HL-60/S4 treated with phorbol 12-myristate 13-acetate at 8.2 ng/mL for 4 days and 3 days (cell line): ENCODE results near the gene CPNE6.

Experiments
- in situ Hi-C: fragments of 300-500 bp; cut with MboI; formaldehyde crosslinking; loops from 2 replicates; pipeline ENCODE4 v1.15.0; 2022; ENCODE audit warnings: low sequenced_read_pairs

Gene CPNE6

DNA sequence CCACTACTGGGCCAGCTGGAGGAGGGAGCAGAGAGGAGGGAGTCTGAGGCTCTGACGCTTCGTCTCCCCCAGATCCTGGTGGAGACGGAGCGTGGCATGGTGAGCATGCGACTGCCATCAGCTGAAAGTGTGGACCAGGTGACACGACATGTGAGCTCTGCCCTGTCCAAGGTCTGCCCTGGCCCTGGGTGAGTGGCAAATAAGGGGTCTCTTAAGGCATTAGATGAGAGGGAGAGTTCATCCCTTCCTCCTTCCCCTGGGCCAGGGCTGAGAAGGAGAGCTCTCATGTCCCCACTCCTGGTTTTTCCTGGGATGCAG is 17.1 kb upstream of the CPNE6 start:
- in situ Hi-C loops: no loop called here

DNA sequence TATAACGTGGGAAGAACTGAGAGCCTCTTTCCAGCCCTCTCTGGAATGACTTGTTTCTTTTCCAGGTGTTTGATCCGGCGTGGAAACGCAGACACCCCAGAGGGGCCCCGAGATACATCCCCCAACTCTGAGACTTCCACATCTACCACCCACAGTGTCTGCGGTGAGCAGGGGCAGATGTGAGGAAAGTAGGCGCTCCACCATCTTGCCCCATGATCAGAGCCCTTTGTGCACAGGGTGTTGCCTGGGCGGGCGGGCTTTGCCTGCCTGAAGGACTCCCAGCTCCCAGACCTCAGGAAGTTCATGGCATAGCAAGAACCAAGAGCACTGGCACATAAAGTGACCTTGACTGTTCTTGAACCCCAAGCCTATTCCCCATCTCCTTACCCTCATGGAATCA is 16.7 kb upstream of the CPNE6 start:
- in situ Hi-C loops: no loop called here

DNA sequence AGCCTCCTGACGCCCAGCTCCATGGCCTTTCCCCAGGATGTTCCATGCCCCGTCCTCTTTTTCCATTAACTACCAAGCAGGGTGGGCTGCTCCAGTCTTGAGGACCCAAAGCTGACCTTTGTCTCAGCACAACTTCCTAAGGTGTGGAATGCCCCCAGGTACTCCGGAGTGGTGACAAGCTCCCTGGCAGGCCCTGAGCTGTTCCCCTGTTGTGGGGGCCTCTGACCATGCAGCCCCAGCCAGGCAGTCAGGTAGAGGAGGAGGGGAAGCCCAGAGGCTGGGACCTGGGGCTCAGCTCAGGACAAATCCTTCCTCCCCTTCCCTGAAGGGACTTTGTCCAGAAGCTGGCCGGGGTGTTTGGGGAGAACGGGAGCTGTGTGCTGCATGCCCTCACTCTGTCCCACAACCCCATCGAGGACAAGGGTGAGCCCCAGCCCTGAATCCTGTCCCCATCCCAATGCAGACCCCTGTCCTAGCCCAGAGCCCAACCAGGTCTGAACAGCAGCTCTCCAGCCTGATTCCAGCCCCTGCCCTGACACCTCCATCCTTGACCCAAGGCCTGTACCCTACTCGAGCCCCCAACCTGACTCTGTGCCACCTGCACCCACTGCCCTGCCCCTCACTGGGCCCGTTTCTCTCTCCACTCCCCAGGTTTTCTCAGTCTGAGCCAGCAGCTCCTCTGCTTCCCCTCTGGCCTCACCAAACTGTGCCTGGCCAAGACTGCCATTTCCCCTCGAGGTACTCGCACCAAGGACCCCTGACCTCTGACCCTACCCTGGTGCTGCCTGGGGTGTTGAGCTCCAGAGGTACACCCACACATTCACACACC is 15.2 kb upstream of the CPNE6 start:
- in situ Hi-C loops: no loop called here

DNA sequence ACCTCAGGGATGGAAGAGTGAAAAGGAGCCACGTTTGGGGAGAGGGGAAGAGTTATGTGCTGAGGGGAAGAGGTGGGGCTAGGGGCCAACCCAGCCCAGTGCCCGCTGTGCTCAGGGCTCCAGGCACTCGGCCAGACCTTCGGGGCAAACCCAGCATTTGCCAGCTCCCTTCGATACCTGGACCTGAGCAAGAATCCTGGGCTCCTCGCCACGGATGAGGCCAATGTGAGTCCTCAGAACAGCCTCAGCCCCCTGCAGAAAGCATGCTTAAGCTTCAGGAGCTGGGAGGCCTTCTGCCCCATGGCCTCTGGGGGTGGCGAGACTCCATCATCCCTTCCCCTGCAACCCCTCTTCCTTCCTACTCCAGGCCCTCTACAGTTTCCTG is 14.6 kb upstream of the CPNE6 start:
- in situ Hi-C loops: no loop called here

DNA sequence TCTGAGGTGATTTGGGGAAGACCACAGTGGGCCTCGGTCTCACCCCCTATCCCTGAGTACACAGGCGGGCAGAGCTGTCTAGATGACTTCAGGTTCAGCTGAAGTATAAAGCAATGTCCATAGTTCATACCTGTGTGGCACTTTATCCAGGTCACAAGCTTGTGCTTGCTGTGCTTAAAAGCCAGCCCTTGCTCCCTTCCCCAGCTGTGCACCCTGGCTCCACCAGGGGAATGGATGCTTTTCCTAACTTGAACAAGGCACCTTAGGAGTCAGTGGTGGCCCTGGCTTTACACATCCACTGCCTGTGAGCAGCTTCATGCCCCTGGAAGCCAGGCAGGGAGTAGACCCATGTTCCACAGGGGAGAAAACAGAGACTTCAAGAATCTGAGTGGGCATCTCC is 14.1 kb upstream of the CPNE6 start:
- in situ Hi-C loops: no loop called here

DNA sequence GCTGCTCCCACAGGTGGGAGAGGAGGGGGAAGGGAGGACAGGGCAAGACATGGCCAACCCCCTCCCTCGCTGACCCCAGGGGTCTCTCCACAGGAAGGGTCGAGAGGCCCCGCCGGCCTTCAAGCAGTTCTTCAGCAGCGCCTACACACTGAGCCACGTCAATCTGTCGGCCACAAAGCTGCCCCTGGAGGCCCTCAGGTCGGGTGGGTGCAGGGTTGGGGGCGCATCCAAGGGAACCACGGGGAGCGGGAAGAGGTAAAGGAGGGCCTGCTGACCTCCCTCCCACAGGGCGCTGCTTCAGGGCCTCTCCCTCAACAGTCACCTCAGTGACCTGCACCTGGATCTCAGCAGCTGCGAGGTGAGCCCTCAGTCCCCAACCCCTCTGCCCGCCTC is 13.5 kb upstream of the CPNE6 start:
- in situ Hi-C loops: no loop called here

DNA sequence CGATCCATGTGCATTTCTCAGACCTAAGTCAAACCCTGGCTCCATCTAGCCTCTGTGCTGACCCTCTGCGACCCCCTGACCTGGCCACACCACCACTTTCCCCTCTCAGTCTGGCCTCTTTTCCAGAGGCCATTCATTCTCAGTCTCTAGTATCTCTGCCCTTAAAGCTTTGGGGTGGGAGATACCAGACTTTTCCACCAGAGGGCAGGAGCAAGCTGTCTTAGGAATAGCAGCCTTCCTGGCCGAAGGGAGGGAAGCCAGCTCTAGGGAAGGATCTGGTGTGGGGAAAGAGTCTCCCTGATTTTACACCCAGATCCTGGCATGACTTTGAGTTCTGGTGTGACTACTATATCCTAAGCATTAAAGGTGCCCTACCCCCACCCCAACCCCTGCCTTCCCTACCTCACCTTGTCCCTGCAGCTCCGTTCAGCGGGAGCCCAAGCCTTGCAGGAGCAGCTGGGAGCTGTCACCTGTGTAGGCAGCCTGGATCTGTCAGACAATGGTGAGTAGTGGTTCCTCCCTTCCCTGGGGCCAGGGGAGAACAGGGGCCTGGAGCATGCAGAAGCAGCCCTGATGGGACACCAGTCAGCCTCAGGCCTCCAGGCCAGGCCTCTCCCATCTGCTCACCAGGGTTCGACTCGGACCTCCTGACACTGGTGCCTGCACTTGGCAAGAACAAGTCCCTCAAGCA is 13.0 kb upstream of the CPNE6 start:
- in situ Hi-C loops: no loop called here

DNA sequence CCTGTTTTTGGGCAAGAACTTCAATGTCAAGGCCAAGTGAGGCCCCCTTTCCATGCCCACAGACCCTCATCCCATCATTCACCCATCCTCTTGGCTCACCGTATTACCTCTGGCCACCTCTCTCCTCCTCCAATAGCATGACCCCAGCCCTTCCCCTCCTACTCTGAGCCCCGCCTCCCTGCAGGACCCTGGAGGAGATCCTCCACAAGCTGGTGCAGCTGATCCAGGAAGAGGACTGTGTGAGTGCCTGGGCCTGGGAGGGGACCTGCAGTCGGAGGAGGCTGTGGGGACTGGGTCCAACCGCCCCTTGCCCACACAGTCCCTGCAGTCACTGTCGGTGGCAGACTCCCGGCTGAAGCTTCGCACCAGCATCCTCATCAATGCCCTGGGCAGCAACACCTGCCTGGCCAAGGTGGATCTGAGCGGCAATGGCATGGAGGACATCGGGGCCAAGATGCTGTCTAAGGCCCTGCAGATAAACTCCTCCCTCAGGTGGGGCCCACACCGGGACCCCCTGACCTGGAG is 12.3 kb upstream of the CPNE6 start:
- in situ Hi-C loops: no loop called here

DNA sequence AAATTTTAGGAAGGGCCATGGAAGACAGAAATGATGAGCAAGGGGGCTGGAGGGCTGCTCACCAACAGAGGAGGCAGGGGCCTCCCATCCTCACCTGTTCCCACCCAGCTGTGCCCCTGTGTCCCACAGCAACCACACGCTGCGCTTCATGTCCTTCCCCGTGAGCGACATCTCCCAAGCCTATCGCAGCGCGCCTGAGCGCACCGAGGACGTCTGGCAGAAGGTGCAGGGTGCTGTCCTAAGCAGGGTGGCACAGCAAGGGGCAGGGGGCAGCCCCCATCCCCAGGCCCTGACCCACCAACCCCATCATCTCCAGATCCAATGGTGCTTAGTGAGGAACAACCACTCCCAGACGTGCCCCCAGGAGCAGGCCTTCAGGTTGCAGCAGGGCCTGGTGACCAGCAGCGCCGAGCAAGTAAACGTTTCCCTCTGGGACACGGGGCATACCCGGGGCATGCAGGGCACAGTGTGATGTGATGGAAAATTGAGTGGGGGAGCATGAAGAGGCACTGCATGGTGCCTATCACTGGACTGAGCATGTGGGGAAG is 11.4 kb upstream of the CPNE6 start:
- in situ Hi-C loops: no loop called here

DNA sequence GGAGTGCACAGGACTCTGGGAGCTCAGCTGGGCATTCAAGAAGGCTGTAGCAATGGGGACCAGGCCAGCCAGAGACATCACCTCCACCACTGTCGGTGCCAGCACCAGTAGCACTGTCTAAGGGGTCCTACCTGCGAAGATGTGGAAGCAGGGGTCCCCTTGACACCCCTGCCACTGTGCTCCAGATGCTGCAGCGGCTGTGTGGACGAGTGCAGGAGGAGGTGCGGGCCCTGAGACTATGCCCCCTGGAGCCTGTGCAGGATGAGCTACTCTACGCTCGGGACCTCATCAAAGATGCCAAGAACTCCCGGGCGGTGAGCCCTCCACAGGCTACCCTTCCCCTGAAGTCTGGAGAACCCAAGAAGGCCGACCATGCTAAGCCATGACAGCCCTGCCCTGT is 10.9 kb upstream of the CPNE6 start:
- in situ Hi-C loops: no loop called here

DNA sequence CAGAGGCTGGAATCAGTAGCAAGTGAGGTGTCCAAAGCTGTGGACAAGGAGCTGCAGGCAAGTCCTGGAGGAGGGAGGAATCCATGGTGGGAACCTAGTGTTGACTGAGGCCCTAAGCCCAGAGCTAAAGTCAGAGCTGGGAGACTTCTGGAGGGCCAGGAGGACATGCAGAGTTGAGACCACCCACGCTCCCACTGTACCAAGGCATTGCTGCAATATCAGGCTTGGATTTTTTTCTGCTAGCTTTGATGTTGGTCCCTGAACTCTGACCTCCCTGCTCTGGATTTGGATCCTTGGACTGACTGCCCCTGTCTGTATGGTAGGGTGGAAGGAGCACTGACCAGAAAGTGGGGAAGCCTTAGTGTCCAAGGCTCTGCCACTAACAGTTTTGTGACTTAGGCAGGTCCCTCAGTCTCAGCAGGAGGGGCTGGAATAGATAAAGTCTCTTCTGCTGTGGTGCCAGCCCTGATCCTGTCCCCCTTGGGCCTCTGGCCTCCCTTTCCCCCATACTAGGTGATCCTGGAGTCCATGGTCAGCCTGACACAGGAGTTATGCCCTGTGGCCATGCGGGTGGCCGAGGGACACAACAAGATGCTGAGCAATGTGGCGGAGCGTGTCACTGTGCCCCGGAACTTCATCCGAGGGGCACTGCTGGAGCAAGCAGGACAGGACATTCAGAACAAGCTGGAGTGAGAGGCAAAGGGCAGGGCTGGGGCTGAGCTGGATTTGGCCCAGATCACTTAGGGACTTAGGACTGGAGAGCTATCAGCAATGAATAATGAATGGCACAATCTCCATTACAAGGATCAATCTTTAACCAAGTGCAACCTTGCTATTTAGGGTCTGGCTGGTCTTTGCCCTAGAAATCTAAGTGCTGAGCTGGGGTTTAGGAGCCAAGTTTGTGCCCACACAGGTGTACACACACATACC is 10.1 kb upstream of the CPNE6 start:
- in situ Hi-C loops: no loop called here

DNA sequence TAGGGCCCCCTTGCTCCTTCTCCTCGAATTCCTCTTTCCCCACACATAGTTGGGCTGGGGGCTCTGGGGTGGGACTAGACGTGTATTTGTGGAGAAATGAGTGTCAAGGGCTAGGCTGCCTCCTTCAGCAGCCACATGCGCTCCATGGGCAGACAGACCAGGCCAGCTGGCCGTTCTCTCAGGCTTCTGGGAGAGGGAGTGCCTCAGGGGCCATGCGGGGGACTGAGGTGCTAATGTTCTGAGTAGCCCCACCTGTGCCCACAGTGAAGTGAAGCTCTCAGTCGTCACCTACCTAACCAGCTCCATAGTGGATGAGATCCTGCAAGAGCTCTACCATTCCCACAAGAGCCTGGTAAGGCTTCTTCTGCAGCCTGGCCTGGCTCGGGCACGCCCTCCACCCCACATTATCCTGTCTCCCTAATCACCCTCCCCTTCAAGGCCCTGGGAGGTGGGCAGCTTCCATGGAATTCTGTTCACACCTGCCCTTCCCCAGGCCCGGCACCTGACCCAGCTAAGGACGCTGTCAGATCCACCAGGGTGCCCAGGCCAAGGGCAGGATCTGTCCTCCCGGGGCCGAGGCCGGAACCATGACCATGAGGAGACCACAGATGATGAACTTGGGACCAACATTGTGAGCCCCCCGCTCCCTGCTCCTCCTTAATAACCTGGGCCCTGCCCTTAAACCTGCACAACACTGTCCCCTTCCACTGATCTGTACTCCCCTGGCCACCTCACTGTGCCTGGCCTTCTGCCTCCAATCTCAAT is 9.0 kb upstream of the CPNE6 start:
- in situ Hi-C loops: no loop called here

DNA sequence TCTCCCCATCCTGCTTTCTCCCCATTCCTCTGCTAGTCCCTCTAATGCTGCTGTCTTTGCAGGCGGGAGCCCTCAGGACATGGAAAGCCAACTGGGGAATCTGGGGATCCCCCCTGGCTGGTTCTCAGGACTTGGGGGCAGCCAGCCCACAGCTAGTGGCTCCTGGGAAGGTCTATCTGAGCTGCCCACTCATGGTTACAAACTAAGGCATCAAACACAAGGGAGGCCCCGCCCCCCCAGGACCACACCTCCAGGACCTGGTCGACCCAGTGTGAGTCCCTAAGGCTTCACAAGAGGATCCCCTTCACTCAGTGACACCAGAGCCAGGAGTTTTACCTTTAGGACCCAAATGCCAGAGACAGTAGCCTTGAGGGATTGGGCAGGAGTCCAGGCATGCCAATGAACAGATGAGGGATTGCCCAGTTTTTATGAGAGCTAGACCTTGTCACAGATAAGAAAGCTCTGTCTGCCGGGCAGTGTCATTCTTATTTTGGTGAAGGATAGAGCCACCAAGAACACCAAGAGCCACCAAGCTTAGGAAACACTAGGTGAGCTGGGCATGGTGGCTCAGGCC is 8.0 kb upstream of the CPNE6 start:
- in situ Hi-C loops: no loop called here

DNA sequence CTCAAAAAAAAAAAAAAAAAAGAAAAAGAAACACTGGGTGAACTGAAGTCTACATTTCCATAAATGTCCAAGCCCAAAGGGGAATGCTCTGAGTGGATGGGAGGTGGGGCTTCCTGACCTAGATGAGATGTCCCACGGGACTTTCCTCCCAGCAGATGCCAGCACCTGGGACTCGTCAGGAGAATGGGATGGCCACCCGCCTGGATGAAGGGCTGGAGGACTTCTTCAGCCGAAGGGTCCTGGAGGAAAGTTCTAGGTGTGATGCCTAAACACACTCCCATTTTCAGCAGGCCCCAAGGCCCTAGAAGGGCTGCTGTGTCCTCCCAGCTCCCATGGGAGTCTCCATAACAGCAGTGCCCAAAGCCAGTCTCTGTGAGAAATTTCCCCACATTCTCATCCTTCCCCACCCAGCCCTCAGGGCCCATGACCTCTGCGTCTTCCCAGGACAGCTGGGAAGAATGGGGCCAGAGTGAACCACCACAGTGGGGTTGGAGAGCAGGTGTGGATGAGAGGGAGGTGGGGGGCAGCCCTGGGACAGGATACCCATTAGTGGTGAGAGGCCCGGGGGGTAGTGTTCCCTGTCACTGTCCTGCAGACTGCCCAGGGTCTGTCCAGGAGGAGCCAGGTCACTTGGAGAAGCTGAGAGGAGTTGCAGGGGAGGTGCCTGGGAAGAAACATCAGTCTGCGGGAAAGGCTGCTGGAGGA is 7.1 kb upstream of the CPNE6 start:
- in situ Hi-C loops: no loop called here

DNA sequence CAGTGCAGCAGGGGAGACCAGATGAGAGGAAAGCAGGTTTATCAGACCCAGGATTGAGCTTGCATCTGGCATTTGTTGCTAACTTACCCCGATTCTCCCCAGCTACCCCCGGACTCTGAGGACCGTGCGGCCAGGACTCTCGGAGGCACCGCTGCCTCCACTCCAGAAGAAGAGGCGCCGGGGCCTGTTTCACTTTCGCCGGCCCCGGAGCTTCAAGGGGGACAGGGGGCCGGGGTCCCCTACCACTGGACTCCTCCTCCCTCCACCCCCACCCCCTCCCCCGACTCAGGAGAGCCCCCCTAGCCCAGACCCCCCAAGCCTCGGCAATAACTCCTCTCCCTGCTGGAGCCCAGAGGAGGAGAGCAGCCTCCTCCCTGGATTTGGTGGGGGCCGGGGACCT is 6.5 kb upstream of the CPNE6 start:
- in situ Hi-C loops: no loop called here

DNA sequence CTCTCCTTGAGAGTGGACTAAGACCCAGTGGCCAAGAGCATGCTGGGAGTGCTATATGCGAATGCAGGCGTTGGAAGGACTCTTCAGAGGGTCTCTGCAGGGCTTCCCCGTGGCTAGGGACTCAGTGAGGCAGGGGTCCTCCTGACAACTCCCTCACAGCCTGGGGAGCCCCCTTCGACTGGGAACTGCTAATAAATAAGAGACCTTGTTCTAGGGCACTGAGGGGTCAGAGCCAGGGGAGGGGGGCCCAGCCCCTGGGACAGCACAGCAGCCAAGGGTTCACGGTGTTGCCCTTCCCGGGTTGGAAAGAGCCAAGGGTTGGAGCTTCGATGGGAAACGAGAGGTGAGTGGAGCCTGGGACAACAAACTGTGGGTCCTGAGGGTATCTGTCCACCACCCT is 6.0 kb upstream of the CPNE6 start:
- in situ Hi-C loops: no loop called here

DNA sequence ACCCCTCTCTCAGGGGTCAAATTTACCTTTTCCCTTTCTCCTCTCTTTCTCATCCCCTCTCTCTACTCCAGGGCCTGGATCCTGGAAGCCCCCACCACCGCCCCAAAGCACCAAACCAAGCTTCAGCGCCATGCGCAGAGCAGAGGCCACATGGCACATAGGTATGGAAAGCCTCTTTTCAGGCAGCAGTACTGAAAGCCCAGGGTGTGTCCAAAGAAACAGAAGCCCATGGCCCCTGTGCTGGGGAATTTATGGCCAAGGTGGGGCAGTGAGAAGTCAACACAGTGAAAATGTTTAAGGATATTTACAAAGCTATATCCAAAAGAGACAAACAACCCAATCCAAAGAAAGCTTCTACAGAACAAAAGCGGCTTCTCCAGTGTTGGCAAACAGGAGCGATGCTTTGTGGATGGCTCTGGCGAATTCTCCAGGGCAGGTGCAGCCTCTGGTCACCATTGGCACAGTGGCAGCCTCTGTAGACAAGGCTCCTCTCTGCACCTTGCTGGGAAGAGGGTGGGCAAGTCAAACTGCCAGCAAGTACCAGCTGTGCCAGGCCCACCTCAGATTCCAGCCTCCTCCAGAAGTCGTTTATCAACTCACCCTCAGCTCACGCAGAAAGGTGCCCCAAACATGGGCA is 4.7 kb upstream of the CPNE6 start:
- in situ Hi-C loops: no loop called here

DNA sequence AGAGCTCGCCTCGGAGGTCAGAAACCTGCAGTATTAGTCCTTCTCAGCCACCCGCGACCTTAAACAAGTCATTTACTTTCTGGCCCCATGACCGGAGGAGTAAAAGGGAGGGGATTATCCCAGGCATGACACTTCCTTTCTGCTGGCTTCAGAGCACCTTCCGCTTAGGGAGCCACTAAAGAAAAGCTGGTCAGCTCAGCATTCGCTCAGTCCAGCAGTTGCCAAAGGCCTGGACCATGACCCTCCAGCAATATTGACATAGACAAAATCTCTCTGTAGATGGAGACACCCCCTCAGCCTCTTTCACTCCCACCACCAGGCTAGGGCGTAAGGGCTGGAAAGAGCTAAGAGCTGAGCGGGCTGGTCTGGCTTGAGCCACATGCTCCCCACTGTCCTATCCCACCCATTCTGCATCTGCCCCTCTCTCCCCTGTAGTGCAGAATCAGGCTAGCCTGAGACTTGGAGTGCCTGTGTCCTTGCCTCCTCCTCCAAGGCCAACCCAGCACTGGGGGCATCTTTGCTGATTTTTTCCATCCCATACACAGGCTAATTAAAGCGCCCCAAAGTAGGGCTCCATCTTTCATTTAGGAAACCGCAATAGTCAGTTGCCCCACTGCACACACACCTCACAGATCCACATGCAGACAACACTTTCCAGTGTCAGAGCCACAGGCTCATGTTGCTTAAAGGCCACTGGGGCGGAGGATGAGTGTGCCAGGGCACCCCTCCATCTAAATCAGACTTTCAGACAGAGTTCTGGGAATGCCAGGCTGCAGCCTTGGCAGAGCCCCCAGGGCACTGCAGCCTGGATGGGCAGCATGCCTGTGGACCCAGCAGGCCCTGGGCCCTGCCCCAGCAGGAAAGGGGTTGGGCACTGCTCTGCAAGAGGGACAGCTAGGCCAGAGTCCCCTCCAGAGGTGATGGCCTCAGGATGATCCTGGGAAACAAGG is 4.0 kb upstream of the CPNE6 start:
- in situ Hi-C loops: no loop called here
